Peyer's patch (tissue), 4 donors: ENCODE measurements around the gene ATP10A. TPM values are rescaled to one million over a fixed set of nuclear protein-coding genes. Genes with fewer than 3 reads are reported as not detected.

Experiments used
- DNase-seq, 3 donors: peaks; one replicate each; pipeline ENCODE4 v3.0.0-alpha.2; 2017 to 2019
- H3K27ac ChIP-seq, 4 donors: fragments of 200-600 bp; sonication (generic); one replicate each; pipeline ENCODE4 v1.5.1; 2016 to 2019
- H3K27me3 ChIP-seq, 2 donors: fragments of 200-600 bp; sonication (generic); one replicate each; pipeline ENCODE4 v1.5.1; 2019
- H3K36me3 ChIP-seq, 3 donors: fragments of 200-600 bp; sonication (generic); one replicate each; pipeline ENCODE4 v1.5.1; 2016 to 2019
- H3K4me1 ChIP-seq, 4 donors: fragments of 200-600 bp; sonication (generic); one replicate each; pipeline ENCODE4 v1.5.1; 2016 to 2019
- H3K4me3 ChIP-seq, 4 donors: fragments of 200-600 bp; sonication (generic); 1 replicate in 3 of 4; 2 replicates in 1 of 4; pipeline ENCODE4 v1.5.1; 2016 to 2019; ENCODE audit warnings: mild to moderate bottlenecking in 1 of 4
- H3K9me3 ChIP-seq, 4 donors: fragments of 200-600 bp; sonication (generic); one replicate each; pipeline ENCODE4 v1.5.1; 2016 to 2019; ENCODE audit warnings: mild to moderate bottlenecking in 1 of 4
- POLR2A ChIP-seq, 2 donors: fragments of 450-650 bp; IDR thresholded peaks; one replicate each; pipeline ENCODE4 v1.5.1; 2017; ENCODE audit warnings: antibody characterized with exemption in 2 of 2, mild to moderate bottlenecking in 2 of 2, moderate library complexity in 2 of 2
- total RNA-seq, 4 donors: library from RNA; depleted of rRNA; stranded (reverse); fragments of >200 nt; gene quantifications; one replicate each; pipeline ENCODE4 v1.1.0, GENCODE V29; 2016
- TF ChIP-seq, protein P1 (sequence below), 6 experiments: fragments of 450-650 bp in 4 of 6; fragments of 200-600 bp in 2 of 6; sonication (generic) in 1 of 6; IDR thresholded peaks; one replicate each; pipeline ENCODE4 v1.5.1; 2017 to 2019; ENCODE audit warnings: antibody characterized with exemption in 6 of 6, mild to moderate bottlenecking in 3 of 6, moderate library complexity in 1 of 6

The ATP10A gene
- total RNA-seq, 4 donors from 2014 or later = 1.6 to 7.4 (median 3.7) TPM

DNA sequence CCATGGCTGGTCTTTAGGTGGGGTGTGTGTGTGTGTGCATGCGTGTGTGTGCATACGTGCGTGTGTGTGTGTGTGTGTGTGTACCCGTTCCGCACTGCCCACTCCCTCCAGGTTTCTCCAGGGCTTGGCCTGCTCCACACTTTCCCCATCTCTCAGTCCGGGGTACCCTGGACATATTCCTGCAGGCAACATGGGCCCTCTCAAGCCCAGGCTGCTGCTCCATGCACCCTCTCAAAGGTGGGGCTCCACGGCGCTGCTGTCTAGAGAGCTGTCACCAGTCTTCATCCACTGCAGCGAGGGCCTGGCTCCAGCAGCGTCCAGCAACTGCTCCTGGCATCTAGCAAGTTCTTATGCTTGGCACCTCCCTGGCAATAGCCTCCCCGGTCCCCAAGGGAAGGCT is 86.1 kb downstream of the ATP10A start:
- no peaks in the 10 kb centered on the region for H3K9me3 ChIP-seq
- no peak for DNase-seq
- H3K4me3 ChIP-seq = no peak overlapping the region
- H3K27ac ChIP-seq = no peak overlapping the region
- H3K27me3 ChIP-seq = no peaks in the 10 kb centered on the region
- peaks cover 0 to 3% (median 0%) of the 10 kb centered on the region in 3 donors for H3K36me3 ChIP-seq
- TF ChIP-seq POLR2A (IDR thresholded peaks at IDR 0.05) = no peak
- TF ChIP-seq, protein P1, sequence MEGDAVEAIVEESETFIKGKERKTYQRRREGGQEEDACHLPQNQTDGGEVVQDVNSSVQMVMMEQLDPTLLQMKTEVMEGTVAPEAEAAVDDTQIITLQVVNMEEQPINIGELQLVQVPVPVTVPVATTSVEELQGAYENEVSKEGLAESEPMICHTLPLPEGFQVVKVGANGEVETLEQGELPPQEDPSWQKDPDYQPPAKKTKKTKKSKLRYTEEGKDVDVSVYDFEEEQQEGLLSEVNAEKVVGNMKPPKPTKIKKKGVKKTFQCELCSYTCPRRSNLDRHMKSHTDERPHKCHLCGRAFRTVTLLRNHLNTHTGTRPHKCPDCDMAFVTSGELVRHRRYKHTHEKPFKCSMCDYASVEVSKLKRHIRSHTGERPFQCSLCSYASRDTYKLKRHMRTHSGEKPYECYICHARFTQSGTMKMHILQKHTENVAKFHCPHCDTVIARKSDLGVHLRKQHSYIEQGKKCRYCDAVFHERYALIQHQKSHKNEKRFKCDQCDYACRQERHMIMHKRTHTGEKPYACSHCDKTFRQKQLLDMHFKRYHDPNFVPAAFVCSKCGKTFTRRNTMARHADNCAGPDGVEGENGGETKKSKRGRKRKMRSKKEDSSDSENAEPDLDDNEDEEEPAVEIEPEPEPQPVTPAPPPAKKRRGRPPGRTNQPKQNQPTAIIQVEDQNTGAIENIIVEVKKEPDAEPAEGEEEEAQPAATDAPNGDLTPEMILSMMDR (IDR thresholded peaks at IDR 0.05) = no peak
- H3K4me1 ChIP-seq = peaks cover 0 to 5% (median 0%) of the 10 kb centered on the region in 4 donors

DNA sequence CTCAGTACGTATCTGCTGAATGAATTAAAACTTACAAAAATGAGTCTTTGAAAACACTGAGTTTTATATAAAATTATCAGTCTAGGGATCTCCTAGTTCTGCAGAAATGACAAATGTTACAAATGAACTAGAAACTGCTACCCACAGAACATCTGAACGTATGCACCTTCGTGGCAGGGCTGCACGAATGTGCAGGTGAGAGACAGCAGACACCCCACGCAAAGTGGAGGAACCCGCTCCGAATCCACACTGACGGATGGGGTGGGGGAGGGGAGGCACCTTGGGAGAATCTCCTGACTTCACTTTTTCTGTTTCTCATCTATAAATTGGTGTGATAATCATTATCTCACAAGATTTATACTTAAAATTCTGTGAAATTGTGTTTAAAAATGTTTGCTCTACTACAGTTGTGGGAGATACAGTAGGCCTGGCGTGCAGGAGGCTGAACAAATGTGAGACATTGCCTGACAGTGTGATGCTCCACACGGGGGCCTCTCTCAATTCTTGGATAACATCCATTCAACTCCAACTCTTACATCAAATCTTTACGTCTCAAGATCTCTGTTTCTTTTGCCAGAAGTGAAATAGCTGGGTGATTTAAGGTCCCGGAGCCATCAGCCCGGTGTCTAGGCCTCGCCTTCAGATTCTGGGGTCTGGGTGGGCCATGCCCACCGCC is 86.9 kb downstream of the ATP10A start:
- Histone ChIP-seq H3K4me1 (peaks cover 0 to 5% (median 0%) of the 10 kb centered on the region in 4 donors), H3K4me3 (no peak overlapping the region), H3K27ac (no peak overlapping the region), H3K9me3 (no peaks in the 10 kb centered on the region), H3K36me3 (peaks cover 0 to 3% (median 0%) of the 10 kb centered on the region in 3 donors), H3K27me3 (no peaks in the 10 kb centered on the region)
- DNase-seq = no peak
- TF ChIP-seq, protein P1 (IDR thresholded peaks at IDR 0.05) = no peak
- TF ChIP-seq POLR2A (IDR thresholded peaks at IDR 0.05) = no peak

DNA sequence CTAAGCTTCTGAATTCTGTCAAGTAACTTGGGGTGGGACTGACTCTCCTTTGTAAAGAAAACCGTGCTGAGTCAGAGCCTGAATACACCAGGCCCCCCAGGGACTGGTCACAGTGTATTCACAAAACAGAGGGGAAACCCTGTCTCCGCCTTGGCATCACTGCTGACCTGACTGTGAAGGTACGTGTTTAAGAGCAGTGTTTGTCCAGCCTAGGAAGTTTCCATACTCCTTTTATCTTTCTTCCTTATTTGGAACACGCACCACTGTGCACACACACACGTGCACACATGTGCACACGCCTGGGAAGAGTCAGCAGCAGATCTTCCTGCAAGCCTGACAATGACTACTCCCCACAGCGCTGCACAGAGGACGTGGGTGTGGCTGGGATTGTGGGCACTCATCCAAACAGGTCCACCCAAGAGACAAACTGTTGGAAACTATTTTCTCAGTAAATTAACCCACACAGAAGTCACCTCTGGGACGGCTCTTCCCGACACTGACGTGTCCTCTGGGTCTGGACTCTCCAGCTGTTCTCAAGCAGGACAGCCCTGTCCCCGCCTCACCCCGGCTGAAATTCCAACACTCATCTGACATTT is 87.7 kb downstream of the ATP10A start:
- DNase-seq = no peak
- peaks cover 0 to 5% (median 0%) of the 10 kb centered on the region in 4 donors for H3K4me1 ChIP-seq
- TF ChIP-seq POLR2A (IDR thresholded peaks at IDR 0.05) = no peak
- TF ChIP-seq, protein P1 (IDR thresholded peaks at IDR 0.05) = no peak

DNA sequence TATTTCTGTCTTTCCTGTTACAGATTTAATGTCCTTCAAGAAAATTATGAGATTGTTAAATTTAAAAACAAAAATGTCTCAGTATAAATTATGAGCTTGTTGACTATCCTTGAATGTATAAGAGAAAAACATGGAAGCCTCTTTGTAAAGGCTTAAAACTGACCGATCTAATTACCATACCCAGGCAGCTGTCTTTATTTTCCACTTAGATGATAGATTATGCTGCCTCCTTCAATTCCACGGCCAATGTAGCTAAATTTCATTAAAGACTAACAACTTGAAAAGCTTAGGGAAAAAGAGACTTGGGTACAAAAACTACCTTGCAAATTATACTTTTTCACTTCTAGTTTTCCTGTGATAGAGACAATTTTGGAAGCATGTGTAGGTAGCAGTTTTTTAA is 88.3 kb downstream of the ATP10A start:
- Histone ChIP-seq H3K27me3 (no peaks in the 10 kb centered on the region), H3K9me3 (no peaks in the 10 kb centered on the region), H3K27ac (peak overlapping the region in 1 of 4 donors; percentile 48), H3K4me1 (peaks cover 0 to 5% (median 0%) of the 10 kb centered on the region in 4 donors), H3K36me3 (peaks cover 0 to under 1% (median 0%) of the 10 kb centered on the region in 3 donors), H3K4me3 (no peak overlapping the region)
- no peak for DNase-seq
- TF ChIP-seq POLR2A (IDR thresholded peaks at IDR 0.05) = no peak
- TF ChIP-seq, protein P1 (IDR thresholded peaks at IDR 0.05) = no peak

More for the DNA sequence above, 87.7 kb downstream of the ATP10A start:
- Histone ChIP-seq H3K4me3 (no peak overlapping the region), H3K9me3 (no peaks in the 10 kb centered on the region), H3K27me3 (no peaks in the 10 kb centered on the region), H3K36me3 (peaks cover 0 to 3% (median 0%) of the 10 kb centered on the region in 3 donors), H3K27ac (peak overlapping the region in 2 of 4 donors; percentile 1 to 48)

DNA sequence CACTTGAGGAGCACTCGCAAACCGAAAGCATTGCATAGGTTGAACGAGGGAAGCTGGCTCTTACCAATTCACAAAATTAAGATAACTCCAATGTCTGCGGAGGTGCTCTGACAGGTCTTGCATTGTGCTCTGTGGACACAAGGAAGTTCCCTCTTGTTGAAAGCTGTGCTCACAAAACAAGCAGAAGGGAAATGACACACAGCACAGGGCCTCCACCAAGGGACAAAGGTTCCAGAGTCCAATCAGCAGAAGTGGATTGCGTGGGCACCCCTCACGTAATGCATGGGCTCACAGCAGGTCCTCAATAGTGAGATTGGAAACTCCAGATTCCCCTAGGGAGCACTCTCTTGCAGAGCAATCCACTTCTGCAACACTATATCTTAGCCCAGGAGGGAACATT is 89.9 kb downstream of the ATP10A start:
- H3K4me1 ChIP-seq = peaks cover 0 to 5% (median 0%) of the 10 kb centered on the region in 4 donors
- H3K27me3 ChIP-seq = no peaks in the 10 kb centered on the region
- H3K9me3 ChIP-seq = no peaks in the 10 kb centered on the region
- no peak overlapping the region for H3K4me3 ChIP-seq
- no peaks in the 10 kb centered on the region for H3K36me3 ChIP-seq
- DNase-seq = no peak
- TF ChIP-seq, protein P1 (IDR thresholded peaks at IDR 0.05) = no peak
- no peak for TF ChIP-seq POLR2A (IDR thresholded peaks at IDR 0.05)
- H3K27ac ChIP-seq = no peak overlapping the region
